ENCODE results near the gene CBLN3.

CBLN3 gene

GRCh38 chr14:24438223-24439097, 9.0 kb upstream of the CBLN3 start:
- Histone ChIP-seq H3K79me2 (ENCODE audit: insufficient read depth, low read length) (0 out of 2 replicates have a peak, but pooled peaks cover 6% of the 10 kb centered on the region), H3K36me3 (ENCODE audit: insufficient read depth, low read length) (peaks cover 68% of the 10 kb centered on the region), H3K4me2 (ENCODE audit: low read length) (no peak overlapping the region), H3K9me3 (ENCODE audit: low read length) (no peaks in the 10 kb centered on the region), H3K4me1 (ENCODE audit: insufficient read depth, low read length, severe bottlenecking) (peaks cover 40% of the 10 kb centered on the region), H3K4me3 (ENCODE audit: low read depth, low read length, poor library complexity, severe bottlenecking) (no peak overlapping the region), H4K20me1 (ENCODE audit: insufficient read depth, low read length) (no peaks in the 10 kb centered on the region), H3K9ac (ENCODE audit: low read length) (no peak overlapping the region), H2AFZ (ENCODE audit: low read length) (no peak overlapping the region), H3K9me2 (ENCODE audit: low read depth, low read length) (no peaks in the 10 kb centered on the region), H3F3A (ENCODE audit: insufficient read depth, low read length) (no peaks in the 10 kb centered on the region; the same call in 1 of the 2 replicates), H3K27ac (ENCODE audit: low read depth, low read length, poor library complexity, severe bottlenecking) (peak overlapping the region; percentile 62), H3K27me3 (ENCODE audit: insufficient read depth, low read length) (no peaks in the 10 kb centered on the region)
- TF ChIP-seq EZH2 (IDR thresholded peaks at IDR 0.05; ENCODE audit: borderline replicate concordance, low read length) (no peak), CTCF (IDR thresholded peaks at IDR 0.05; ENCODE audit: low read length) (no peak)

- peak overlapping the region; percentile 62 for H3K27ac ChIP-seq (ENCODE audit: low read depth, low read length, poor library complexity, severe bottlenecking)
- no peak overlapping the region for H2AFZ ChIP-seq (ENCODE audit: low read length)
- no peaks in the 10 kb centered on the region for H4K20me1 ChIP-seq (ENCODE audit: insufficient read depth, low read length)
- no peaks in the 10 kb centered on the region; the same call in 1 of the 2 replicates for H3F3A ChIP-seq (ENCODE audit: insufficient read depth, low read length)
- peaks cover 75% of the 10 kb centered on the region for H3K36me3 ChIP-seq (ENCODE audit: insufficient read depth, low read length)
- H3K4me3 ChIP-seq (ENCODE audit: low read depth, low read length, poor library complexity, severe bottlenecking): no peak overlapping the region
- no peaks in the 10 kb centered on the region for H3K9me2 ChIP-seq (ENCODE audit: low read depth, low read length)
- no peak overlapping the region; the same call in 1 of the 2 replicates for H3K9ac ChIP-seq (ENCODE audit: low read length)
- no peak for TF ChIP-seq EZH2 (IDR thresholded peaks at IDR 0.05; ENCODE audit: borderline replicate concordance, low read length)
- TF ChIP-seq CTCF (IDR thresholded peaks at IDR 0.05; ENCODE audit: low read length): no peak
- peaks cover 37% of the 10 kb centered on the region for H3K4me1 ChIP-seq (ENCODE audit: insufficient read depth, low read length, severe bottlenecking)
- no peaks in the 10 kb centered on the region for H3K27me3 ChIP-seq (ENCODE audit: insufficient read depth, low read length)
- 0 out of 2 replicates have a peak, but pooled peaks cover 6% of the 10 kb centered on the region for H3K79me2 ChIP-seq (ENCODE audit: insufficient read depth, low read length)
- no peaks in the 10 kb centered on the region for H3K9me3 ChIP-seq (ENCODE audit: low read length)
- H3K4me2 ChIP-seq (ENCODE audit: low read length): no peak overlapping the region
Measured at GRCh38 chr14:24437736-24438067, 8.2 kb upstream of the CBLN3 start.

- H3K4me2 ChIP-seq (ENCODE audit: low read length): no peak overlapping the region
- TF ChIP-seq CTCF (IDR thresholded peaks at IDR 0.05; ENCODE audit: low read length): no peak; the same call in 1 of the 2 replicates
- TF ChIP-seq EZH2 (IDR thresholded peaks at IDR 0.05; ENCODE audit: borderline replicate concordance, low read length): no peak
- no peaks in the 10 kb centered on the region for H3K27me3 ChIP-seq (ENCODE audit: insufficient read depth, low read length)
- no peak overlapping the region for H3K4me3 ChIP-seq (ENCODE audit: low read depth, low read length, poor library complexity, severe bottlenecking)
- 0 out of 2 replicates have a peak, but pooled peaks cover 6% of the 10 kb centered on the region for H3K79me2 ChIP-seq (ENCODE audit: insufficient read depth, low read length)
- H3K9ac ChIP-seq (ENCODE audit: low read length): no peak overlapping the region; the same call in 1 of the 2 replicates
- peaks cover 81% of the 10 kb centered on the region for H3K36me3 ChIP-seq (ENCODE audit: insufficient read depth, low read length)
- no peaks in the 10 kb centered on the region for H3K9me2 ChIP-seq (ENCODE audit: low read depth, low read length)
- H3K4me1 ChIP-seq (ENCODE audit: insufficient read depth, low read length, severe bottlenecking): peaks cover 40% of the 10 kb centered on the region
- no peaks in the 10 kb centered on the region; the same call in 1 of the 2 replicates for H3F3A ChIP-seq (ENCODE audit: insufficient read depth, low read length)
- no peaks in the 10 kb centered on the region for H3K9me3 ChIP-seq (ENCODE audit: low read length)
- no peak overlapping the region for H2AFZ ChIP-seq (ENCODE audit: low read length)
- H4K20me1 ChIP-seq (ENCODE audit: insufficient read depth, low read length): no peaks in the 10 kb centered on the region
- H3K27ac ChIP-seq (ENCODE audit: low read depth, low read length, poor library complexity, severe bottlenecking): peak overlapping the region; percentile 62
Measured at GRCh38 chr14:24437020-24437735, 7.7 kb upstream of the CBLN3 start.

All from OCI-LY1 (cell line).